Fibroblast of skin of back (primary cell): Measurements from ENCODE around the gene HOXC5.

Source experiments
- DNase-seq: peaks from one replicate; pipeline ENCODE4 v3.0.0-alpha.2; 2013

HOXC5 gene

DNA sequence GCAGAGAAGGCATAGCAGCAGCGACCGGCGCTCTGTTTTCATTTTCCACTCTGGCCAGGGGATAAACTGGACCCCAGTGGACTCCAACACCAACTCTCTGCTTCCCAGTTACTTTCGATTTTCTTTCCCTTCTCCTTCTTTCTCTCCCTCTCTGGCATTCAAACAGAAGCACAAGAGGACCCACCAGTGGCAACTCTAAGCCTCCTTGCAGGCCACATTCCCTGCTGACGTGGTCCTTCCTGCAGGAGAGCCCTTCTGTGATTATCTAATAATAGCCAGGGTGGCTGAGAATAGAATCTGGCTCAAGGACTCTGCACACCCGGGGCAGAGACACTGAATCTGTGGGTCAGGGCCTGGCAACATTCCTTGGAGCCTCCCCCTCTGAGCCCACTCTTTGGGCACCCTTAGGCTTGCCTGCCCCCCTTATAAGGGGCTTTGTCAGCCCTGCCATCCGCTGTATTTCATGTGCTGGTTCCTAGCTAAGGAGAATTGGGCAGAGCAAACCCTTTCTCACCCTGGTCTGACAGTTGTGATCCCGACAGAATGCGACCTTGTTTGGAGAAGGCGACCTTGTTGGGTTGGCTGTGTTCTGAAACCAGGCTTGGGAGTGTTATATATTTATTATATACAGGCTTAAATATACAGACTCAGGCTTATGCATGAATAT, 12.8 kb upstream of the HOXC5 start:
- DNase-seq: no peak

GRCh38 chr12:54020591-54021405, 12.1 kb upstream of the HOXC5 start:
- DNase-seq: no peak

DNA sequence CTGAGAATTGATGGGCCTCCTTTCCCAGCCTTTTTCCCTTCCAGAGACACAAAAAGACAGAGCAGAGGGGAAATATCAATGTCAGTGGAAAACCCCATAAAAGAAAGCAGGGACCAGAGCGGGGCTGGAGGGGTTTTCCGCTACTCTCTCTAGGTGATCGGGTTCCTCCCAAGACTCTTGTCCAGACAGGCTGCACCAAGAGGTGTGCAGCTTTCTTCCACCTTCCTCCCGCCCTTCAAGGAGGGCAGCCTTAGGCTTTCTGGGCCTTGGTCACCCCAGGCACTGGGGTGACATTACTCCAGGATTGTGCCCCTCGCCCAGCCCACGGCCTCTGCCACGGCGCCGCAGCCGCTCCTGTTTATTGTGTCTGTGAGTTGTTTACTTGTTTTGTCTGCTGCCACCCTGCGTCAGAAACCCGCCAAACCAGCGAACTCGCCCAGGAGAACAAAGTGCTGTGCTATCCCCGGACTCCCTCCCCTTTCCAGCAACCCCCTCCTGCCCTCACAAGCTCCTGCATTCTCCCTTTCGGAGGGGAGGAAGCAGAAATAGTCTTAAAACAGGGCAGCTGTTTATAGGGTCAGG, 11.3 kb upstream of the HOXC5 start:
- DNase-seq: no peak

- no peak for DNase-seq
Observed at GRCh38 chr12:54022960-54023884, 9.6 kb upstream of the HOXC5 start.

- no peak for DNase-seq
Observed at GRCh38 chr12:54024127-54024526, 8.7 kb upstream of the HOXC5 start.

DNA sequence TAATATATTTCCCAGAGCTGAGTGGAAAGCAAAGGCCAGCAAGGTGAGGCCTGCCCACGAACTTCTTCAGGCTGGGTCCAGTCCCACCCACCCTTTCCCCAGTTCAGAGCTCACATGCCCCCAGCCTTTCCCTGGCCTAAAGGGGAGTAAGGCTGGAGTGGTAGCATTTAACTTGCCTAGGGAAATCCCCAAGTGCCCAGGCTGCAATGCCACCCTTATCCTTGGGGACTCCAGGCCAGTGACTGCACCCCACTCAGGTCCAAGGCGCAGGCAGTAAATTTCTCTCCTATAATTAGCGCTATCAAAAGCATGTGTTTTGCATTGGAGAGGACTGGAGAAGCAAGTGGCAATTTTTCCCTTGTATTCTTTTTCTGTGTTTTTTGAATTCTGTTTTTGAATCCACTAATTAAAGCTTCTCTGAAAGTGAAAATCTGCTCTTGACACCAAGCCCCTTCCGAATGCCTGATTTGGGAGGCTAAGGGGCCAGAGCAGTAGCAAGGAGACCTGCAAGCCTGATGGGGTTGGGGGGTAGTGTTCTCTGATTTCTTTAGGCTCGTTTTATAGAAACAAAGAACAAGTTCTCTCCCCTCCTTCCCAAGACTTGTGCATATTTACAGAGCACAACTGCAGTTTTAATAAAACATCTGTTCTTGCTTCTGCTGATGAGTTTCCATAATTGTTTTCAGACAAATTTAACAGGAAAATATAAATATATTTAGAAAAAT, 8.1 kb upstream of the HOXC5 start:
- no peak for DNase-seq

GRCh38 chr12:54025499-54026405, 7.1 kb upstream of the HOXC5 start:
- no peak for DNase-seq

GRCh38 chr12:54026640-54027441, 6.0 kb upstream of the HOXC5 start:
- no peak for DNase-seq

- DNase-seq: no peak
Observed at GRCh38 chr12:54027442-54027786, 5.4 kb upstream of the HOXC5 start.

DNA sequence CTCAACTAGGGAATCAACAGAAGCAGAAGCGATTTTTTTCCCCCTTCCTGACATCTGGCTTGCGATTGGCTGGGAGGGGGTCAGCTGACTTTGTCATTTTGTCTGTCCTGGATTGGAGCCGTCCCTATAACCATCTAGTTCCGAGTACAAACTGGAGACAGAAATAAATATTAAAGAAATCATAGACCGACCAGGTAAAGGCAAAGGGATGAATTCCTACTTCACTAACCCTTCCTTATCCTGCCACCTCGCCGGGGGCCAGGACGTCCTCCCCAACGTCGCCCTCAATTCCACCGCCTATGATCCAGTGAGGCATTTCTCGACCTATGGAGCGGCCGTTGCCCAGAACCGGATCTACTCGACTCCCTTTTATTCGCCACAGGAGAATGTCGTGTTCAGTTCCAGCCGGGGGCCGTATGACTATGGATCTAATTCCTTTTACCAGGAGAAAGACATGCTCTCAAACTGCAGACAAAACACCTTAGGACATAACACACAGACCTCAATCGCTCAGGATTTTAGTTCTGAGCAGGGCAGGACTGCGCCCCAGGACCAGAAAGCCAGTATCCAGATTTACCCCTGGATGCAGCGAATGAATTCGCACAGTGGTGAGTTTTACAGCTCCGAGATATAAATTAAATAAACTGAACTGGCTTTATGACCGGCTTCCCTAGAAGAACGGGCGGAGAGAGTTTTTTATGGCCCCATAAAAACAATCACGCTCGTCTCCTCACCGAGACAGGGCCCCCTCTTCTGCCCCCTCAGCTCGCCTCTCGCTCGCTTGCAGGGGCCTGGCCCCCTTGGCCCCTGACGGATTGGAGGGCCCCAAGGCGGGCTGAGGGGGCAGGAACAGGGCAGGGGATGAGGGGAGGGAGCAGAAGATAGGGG, 4.3 kb upstream of the HOXC5 start, which contains the start of gene HOXC6:
HOXC6 (plus strand) TSS at position 127 of the 888 bp plus-strand sequence; CDS start at position 209, 82 bp downstream.
- no peak for DNase-seq

GRCh38 chr12:54029529-54030441, 3.1 kb upstream of the HOXC5 start:
- DNase-seq: no peak

DNA sequence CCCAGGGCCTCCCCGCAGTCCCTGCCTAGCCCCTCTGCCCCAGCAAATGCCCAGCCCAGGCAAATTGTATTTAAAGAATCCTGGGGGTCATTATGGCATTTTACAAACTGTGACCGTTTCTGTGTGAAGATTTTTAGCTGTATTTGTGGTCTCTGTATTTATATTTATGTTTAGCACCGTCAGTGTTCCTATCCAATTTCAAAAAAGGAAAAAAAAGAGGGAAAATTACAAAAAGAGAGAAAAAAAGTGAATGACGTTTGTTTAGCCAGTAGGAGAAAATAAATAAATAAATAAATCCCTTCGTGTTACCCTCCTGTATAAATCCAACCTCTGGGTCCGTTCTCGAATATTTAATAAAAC, 2.4 kb upstream of the HOXC5 start:
- no peak for DNase-seq

- no peak for DNase-seq
Observed at GRCh38 chr12:54030889-54031471, 1.9 kb upstream of the HOXC5 start.

- no peak for DNase-seq
Observed at GRCh38 chr12:54031480-54031879, 1.4 kb upstream of the HOXC5 start.

- DNase-seq: no peak
Observed at GRCh38 chr12:54032086-54032619, 697 bp upstream of the HOXC5 start.

DNA sequence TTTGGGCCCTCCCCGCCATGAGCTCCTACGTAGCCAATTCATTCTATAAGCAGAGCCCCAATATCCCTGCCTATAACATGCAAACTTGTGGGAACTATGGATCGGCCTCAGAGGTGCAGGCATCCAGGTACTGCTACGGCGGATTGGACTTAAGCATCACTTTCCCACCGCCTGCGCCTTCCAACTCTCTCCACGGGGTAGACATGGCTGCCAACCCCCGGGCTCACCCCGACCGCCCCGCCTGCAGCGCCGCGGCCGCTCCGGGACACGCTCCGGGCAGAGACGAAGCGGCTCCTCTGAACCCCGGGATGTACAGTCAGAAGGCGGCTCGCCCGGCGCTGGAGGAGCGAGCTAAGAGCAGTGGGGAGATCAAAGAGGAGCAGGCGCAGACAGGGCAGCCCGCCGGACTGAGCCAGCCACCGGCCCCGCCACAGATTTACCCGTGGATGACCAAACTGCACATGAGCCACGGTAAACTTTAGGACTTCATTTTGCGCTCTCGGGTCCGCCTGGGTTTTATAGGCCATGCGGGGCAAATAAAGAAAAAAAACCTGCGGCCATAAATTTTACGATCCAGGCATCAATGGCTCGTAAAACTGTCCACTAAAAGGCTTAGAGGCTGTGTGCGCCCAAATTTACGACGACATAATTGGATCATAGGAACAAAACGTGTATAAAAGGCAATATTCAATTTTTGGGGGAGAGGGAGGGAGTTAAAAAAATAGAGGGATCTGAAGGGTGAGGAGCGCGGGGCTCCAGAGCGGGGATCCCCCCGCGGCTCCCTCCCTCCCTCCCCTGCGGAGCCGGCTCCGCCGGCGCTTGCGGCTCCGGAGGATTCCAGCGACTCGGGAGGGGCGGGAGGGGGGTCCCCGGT, 493 bp downstream of the HOXC5 start:
- no peak for DNase-seq
